Bronchial smooth muscle cell (primary cell): ENCODE results near the gene SLC13A1. TPM values are rescaled to one million over a fixed set of nuclear protein-coding genes. Genes with fewer than 3 reads are reported as not detected.

Source experiments
- total RNA-seq: library from RNA; depleted of rRNA; stranded (reverse); fragments of >200 nt; gene quantifications from 2 replicates; pipeline ENCODE4 v1.2.1, GENCODE V29; 2014

SLC13A1 gene, protein sequence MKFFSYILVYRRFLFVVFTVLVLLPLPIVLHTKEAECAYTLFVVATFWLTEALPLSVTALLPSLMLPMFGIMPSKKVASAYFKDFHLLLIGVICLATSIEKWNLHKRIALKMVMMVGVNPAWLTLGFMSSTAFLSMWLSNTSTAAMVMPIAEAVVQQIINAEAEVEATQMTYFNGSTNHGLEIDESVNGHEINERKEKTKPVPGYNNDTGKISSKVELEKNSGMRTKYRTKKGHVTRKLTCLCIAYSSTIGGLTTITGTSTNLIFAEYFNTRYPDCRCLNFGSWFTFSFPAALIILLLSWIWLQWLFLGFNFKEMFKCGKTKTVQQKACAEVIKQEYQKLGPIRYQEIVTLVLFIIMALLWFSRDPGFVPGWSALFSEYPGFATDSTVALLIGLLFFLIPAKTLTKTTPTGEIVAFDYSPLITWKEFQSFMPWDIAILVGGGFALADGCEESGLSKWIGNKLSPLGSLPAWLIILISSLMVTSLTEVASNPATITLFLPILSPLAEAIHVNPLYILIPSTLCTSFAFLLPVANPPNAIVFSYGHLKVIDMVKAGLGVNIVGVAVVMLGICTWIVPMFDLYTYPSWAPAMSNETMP
- not detected in 2 replicates for total RNA-seq

GRCh38 chr7:123199883-123200282 is at the start of gene SLC13A1:
Gene SLC13A1, minus strand, starts transcription at chr7:123199969. Its CDS starts 23 bp downstream, at chr7:123199946.

Other genes starting within 250 kb of the SLC13A1 start
- gene TAS2R16, start 204.3 kb downstream of the SLC13A1 start, total RNA-seq = not detected in 2 replicates